Fibroblast of upper back skin (primary cell): ENCODE results near the gene EPHB1.

Experiments
- DNase-seq: peaks from one replicate; pipeline ENCODE4 v3.0.0-alpha.2; 2013

Gene EPHB1

DNA sequence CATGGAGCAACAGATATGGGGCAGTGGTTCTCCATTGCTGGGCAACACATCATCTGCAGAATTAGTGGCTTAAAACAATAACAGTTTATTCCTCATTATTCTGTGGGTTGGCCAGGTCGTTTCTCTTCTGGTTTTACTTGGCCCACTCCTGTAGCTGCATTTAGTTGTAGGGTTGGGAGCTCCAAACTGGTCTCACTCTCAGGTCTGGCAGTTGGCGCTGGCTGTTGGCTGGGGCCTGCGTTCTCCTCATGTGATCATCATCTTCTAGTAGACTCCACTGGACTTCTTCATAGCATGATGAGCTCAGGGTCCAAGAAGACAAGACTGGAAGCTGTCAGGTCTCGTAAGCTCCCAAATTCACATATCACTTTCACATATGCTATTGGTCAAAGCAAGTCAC is 91.9 kb downstream of the EPHB1 start:
- DNase-seq: no peak

DNA sequence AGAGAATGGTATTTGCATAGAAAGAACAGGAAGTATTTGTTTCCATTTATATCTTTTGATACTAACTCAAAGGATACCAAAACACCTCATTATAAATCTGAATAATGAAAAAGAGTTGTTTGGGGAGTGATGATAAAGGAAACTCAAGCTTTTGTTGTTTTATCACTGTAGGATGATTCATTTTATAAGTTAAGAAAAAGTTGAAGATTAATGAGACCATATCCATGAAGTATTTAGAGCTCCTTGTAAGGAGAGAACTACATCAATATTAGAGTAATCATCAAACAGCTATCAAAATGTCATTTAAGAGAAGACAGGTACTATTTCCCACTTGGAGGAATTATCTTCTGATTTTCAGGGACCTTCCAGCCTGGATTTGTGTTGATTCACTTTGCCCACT is 92.5 kb downstream of the EPHB1 start:
- DNase-seq: no peak

DNA sequence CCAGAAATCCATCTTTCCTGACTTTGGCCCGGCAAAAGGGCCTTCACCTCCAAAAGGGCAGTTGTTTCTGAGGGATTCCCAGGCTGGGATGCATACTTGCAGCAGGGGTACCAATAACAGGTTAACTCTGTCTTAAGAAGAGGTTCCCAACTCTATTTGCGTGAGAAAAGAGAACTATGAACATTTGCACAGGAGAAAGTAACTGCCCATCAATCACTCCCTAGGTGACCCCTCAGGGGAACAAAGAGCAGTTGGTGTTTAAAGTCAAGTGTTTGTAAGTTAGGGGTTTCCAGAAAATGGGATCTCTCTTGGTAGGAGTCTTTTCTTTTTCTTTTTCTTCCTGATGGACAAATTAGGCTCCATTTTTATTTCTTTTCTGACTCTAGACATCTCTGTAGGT is 97.3 kb downstream of the EPHB1 start:
- DNase-seq: no peak

DNA sequence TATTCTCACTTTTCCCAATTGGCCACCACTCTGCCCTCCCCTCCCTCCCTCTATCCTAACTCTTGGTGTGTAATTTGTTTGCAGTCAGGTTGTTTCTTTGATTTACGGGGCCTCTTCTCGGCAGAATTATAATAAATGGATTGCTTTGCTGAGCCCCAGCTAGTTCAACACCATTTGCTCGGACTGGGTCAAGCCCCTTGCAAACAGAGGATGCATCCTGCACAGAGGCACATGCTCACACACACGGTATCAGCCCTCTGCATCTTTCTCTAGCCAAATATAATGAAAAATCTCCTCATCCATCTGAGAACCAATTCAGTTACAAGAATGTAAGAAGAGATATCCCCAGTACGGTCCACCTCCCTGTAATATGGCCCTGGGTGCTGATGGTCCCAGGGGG is 97.7 kb downstream of the EPHB1 start:
- DNase-seq: no peak

DNA sequence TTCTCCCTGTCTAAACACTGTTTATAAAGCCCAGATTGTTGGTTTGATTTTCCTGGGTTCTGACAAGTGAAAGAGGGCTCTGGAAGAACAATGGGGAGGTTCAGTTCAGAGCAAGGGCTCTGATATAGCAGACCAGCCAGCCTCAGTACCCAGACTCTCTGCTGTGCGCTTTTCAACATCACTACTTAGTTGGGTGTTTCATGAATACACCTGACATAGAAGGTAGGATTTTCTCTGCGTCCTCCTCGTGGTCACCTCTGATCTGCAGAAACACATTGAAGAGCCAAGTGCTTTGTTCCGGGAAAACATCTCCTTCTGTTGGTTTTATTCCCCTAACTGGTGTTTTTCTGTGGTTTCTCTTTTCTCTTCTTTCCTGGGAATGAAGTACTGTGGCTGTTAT is 99.5 kb downstream of the EPHB1 start:
- no peak for DNase-seq

DNA sequence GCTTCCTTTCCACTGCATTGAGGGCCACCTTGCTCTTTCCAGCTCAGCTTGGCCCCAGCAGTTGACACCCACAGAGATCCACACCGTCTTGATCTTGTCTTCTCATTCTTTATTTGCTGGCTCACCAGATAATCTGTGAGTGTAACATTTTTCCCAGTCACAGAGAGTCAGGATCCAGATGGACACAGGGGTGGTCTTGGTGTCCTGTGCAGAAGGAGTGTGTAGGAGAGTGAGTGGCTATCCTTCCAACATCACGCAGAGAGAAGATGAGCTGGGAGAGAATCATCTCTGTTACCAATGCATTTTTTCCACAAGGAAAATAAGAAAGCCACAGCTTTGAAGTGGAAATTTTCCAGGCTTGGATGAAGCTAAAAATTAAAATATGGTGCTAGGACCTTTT is 100.1 kb downstream of the EPHB1 start:
- DNase-seq: no peak

DNA sequence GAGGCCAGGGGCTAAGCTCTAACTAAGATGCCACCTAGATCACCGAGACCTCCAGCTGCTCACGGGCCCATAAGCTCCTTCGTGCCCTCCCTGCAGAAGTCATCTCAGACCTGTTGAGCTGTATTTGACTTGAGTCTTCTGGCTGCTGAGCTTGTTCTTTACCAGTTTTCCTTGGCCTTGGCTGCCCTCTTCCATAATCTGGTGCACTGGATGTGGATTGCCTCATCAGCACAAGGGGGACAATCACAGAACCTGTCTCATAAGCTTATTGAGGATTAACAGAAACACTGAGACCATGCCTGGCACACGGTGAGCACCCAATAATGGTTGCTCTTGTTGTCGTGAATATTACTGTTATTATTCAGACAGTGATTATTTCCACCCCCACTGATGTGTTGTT is 101.1 kb downstream of the EPHB1 start:
- no peak for DNase-seq

DNA sequence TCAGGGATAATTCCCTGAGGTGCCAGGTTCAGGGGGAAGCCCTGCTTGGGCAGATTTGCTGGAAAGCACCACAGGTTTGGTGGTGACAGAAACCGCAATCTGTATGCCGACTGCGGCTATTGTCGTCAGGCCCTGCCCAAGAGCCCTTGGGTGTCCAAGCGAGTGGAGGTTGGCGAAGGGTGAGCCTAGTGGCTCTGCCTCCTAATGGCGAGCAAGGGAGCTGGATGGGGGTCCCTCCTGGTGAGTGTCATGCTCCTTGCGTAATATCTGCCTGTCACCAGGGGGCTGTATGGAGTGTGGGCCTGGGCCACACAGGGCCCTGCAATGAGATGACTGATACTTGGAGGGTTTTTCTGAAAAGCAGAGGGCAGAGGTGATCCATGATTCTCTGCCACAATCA is 101.6 kb downstream of the EPHB1 start:
- no peak for DNase-seq

DNA sequence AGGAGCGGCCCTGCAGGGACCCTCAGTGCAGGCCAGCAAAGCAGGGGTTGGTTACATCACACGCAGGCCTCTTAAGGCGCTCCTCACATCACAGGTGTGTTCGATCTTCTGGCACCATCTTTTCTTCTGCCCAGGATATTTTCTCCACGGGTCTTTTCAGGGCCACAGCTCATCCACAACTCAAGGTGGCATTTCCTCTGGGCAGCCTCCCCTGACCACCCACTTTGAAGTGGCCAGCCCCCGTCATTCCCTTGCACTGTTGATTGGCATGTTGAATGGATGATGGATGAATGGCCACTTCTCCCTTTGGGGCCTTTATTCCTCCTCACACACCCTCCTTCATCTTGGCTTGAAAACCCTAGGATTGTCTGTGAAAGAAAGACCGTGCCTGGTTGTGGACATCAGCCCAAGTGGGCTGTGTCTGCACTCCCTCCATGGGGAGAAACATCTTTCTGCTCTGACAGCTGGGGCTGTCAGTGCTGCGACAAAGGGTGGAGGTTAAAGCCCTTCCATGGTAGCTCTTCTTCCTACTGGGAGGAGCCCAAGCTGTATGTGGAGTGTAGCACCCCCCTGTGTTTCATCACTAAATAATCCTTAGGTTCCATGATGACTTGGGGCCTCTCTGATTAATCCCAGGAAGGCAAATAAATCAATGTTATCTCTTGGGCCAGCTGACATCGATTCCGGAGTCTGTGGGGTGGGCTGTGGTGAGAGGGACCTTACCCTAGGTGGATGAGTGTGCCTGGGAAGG is 102.5 kb downstream of the EPHB1 start:
- DNase-seq: no peak

DNA sequence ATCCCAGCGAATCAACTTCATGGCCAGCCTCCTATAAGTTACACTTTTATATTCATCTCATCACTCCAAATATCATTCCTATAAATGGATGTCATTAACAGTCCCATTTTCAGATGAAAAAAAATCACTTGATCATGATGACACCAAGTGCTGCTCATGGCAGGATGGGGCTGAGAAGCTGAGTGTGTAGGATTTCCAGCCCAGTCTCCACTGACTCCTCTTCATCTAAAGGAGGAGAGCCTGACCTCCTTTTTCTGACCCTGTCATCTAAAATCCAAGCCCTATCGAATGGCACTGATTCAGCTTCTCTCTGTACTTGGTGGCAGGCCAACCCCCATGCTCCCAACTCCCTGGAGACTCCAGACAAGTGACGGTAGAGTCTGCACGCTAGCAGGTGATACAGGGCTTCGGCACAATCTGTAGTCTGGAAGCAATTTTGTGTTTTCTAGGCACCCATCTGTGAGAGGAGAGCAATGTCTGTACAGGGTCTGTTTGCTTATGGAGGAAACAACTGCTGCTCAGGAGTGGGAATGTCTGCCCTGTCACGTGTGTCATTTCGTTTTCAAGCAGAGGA is 103.2 kb downstream of the EPHB1 start:
- no peak for DNase-seq

DNA sequence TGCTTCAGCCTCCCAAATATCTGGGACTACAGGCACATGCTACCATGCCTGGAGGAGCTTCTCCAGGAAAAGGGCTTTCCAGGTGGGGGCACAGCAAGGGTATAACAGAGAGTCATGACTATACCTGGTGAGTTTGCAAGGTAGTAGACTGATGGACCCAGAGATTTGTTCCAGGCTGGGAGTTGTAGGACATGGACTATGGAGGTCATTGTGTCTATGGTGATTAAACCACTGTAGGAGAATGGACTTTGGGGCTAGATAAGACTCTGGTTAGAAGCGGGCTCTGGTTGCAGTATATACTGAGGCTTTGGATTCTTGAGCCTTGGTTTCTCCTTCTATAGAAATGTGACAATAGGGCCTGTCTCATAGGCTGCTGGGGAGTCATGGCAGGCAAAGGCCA is 104.7 kb downstream of the EPHB1 start:
- no peak for DNase-seq

DNA sequence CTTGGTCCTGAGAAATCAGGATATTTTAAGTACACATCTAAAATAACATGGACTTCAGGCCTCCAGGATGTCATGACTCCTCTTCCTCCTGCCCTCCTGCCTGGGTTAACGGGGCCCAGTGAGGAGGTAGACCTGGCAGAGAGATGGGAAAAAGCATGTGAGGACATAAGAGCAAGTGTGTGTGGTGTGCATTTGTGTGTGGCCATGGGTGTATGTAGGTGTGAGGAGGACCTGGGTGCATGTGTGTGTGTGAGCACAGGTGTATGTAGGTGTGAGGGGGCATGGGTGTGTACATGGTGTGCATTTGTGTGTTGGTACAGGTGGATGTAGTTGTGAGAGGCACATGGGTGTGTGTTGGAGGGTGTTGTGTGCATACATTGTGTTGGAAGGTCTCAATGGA is 105.4 kb downstream of the EPHB1 start:
- no peak for DNase-seq

DNA sequence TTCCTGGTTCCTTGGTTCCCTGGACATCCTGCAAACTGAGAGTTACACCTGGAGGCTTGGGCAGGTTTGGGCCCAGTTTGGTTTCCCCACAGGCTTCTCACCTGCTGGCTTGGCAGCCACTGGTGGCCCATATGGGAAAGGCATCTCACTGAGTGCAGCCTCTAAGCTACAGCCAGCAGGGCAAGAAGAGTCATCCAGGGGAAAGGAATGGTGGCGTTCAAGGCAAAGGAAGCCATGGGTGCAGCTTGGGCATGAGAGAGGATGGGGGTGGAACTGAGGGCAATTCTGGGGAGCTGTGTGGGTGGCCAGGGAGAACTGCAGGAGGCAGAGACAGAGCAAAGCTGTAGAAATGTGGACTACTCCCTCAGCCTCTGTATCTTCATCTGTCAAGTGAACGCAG is 106.4 kb downstream of the EPHB1 start:
- no peak for DNase-seq

DNA sequence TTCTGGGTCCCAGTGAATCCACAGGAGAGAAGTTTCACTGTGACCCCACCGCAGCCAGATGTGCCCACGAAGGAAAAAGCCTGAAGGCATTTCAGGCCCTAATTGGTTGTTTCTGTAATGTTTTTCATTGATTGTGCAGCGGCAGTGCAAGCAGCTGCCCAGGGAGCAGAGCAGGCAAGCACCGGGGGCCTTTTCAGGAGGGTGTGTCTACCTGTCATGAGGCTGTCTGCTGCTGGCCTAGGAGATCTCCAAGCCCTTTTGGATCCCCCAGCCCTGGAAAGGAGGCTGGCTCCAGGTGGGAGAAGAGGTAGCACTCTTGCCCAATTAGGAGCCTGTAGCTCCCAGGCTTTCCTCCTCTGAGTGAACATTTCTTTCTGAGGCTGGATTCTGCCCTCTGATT is 108.8 kb downstream of the EPHB1 start:
- no peak for DNase-seq

DNA sequence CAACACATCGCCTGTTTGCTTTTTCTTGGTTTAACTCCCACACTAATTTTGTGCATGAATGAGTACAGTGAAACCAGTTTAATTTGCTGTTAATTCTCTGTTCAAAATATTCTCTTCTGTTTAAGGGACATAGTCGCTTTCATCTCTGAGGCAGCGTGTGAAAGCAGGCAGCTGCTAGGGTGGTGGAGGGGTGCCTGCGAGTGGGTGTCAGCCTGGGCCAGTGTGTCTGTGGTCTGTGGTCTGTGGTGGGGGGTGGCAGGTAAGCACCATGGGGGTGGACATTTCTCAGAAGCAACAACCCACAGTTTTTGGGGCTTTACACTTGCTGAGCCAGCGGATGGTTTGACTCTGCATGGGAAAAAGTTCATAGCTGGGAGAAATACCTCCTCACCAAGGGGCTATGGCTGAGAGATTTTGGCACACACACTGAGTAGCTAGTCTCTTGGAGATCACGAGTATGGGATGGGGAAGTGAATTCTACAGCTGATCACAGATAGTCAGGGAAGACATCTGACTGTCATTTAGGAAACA is 109.2 kb downstream of the EPHB1 start:
- no peak for DNase-seq

DNA sequence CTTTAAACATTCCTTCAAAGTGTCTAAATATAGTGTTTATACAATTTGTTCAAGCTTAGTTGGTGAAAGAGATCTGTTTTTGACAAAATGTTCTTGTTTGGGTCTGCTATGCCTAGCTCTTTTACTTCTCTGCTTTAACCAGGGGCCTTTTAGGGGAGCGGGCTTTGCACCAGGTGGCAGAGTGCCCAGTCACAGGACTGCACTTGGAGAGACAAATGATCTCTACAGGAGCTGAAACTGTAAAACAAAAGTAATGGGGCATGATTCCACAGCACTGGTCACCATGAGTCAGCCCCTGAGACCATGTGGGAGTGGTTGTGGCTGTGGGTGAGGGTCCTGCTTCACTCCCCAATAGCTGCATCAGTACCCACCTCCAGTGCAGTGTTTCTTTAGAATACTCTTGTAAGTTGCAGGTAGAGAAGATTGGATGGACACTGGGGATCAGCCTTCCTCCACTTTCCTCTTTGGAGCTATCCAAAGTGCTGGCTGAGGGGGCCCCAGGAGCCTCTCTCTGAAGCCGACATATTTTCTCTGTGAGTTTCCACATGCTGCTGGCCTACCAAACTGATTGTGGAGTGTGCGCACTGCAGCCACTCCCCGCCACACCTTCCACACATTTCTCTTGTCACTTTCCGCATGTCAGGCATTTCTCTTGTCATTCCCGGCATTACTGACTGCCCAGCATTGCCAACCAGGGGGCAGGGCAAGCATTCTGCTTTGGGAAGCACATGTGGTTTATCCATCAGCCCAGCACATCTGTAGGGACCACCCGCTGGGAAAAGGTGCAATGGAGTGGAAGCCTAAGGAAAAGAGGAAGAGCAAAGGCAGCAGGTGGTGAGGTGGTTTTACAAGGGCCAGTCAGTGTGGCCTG is 110.0 kb downstream of the EPHB1 start:
- DNase-seq: peak; percentile 11

DNA sequence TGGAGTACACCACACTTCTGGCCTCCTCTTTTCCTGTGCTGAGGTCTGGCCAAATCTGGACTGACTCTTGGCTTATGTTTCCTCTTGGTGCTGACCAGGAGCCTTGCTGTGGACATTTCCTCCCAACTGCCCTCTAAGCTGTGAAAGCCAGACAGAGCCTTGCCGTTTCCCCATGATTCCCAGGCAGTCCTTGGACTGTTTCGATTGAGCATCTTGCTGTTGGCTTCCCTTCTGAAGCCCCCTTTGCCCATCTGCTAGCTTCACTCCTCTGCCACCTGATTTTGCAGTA is 110.5 kb downstream of the EPHB1 start:
- no peak for DNase-seq

DNA sequence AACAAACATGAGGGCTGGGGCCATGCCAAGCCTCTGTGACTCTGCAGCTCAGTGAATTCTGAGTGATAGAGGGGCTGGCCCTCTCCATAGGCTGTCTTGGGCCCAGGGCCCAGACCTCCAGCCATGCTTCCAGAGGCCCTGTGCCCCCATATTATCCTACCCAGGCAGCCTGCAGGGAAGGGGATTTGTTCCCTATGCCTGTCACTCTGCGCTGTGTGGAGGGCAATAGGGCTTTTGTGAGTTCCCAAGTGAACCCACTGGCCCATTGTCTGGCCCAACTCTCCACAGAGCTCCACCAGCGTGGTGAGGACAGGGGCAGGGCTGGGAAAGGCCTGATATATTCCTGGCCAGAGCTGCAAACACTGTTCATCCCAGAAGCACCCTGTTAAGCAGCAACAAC is 113.2 kb downstream of the EPHB1 start:
- no peak for DNase-seq

DNA sequence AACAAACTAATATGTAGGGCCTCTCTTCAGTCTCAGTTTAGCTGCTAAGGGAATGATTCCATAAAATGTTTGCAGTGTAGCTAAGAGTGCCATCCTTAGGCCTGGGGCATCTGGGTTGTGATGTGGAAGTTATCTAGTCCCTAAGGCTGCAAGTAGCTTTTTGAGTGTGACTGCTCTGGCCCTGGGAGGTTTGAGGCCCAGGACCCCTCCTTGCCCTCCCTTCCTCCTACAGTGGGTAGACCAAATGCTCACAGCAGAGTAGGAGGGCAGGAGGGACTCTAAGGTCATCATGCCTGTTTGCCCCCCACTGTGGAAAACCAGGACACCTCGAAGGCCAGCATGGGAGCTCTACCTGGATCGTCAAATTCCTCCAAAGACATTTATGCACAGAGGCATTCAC is 115.0 kb downstream of the EPHB1 start:
- DNase-seq: no peak

DNA sequence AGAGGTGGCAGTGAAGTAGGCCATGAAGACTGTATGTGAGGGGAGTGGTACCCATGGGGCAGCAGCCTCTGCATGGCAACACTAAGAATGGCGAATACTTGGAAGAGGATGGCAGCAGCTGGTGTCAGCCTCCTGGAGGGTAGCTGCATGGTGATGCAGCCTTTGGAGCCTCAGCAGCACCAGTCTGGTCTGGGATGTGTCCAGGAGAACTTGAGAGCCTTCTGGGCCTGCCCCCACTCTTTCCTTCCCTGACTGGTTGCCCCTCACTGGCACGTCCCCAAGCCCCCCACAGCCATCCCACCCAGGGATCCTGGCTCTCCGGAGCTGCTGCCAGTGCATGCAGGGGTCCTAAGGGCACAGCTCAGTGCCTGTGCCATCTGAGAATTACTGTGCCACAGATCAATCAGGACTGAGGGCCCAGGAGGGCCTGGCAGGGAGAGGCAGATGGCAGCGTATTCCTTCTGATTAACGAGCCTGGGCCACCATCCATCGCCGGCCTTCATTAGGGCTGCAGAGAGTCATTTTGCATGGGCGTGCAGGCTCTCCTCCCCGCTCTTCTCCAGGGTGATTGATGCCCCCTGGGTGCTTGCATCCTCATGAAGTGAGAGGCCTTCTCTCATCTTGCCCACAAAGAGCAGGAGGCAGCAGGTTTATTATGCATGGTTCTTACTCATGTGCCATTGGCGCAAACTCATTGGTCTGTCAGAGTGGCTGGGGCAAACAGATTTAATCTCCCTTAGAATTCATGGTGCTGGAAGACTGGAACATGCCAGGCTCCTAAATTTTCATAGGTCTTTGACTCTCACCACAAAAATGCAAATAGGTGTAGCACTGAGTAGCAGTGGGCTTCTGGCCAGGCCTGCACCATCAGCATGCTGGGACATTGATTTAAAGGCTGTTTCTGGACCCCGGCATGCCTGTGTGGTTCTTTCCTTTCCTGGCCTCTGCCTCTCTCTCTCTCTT is 116.8 kb downstream of the EPHB1 start:
- DNase-seq: no peak

DNA sequence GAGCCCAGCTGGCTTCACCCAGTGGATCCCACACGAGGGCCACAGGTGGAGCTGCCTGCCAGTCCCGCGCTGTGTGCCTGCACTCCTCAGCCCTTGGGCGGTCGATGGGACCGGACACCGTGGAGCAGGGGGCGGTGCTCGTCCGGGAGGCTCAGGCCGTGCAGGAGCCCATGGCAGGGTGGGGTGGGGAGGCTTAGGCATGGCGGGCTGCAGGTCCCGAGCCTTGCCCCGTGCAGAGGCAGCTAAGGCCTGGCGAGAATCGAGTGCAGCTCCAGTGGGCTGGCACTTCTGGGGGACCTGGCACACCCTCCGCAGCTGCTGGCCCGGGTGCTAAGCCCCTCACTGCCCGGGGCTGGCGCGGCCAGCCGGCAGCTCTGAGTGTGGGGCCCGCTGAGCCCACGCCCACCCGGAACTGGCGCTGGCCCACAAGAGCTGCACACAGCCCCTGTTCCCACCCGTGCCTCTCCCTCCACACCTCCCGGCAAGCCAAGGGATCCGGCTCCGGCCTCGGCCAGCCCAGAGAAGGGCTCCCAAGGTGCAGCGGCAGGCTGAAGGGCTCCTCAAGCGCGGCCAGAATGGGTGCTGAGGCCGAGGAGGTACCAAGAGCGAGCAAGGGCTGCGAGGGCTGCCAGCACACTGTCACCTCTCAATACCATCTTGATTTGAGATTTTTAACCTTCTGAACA is 121.4 kb downstream of the EPHB1 start:
- DNase-seq: no peak

DNA sequence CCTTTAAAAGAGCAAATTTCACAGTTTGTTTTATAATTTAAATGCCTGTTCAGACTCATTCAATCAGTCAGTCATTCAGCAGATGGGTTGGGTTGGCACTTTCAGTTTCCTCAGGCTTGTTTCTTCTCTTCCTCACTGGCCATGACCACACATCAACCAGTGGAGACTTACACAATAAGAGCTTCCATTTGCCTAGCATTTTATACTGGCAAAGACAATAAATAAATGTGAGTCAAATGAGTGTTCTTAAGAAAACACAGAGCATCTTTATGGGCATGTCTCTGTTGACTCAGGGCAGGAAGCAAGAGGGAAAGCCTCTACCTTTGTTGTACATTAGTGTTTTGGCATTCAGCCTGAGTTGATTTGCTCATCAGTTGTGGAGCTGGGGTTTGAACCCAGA is 122.6 kb downstream of the EPHB1 start:
- DNase-seq: no peak
